Prostate gland (tissue), 2 donors: Measurements from ENCODE around the gene PROM2.

Experiments used
- POLR2A ChIP-seq: fragments of 450-650 bp; IDR thresholded peaks from one replicate; pipeline ENCODE4 v1.6.1; 2016; ENCODE audit warnings: antibody characterized with exemption, mild to moderate bottlenecking
- TF ChIP-seq, protein P1 (sequence below), 4 experiments: fragments of 200-600 bp in 2 of 4; fragments of 450-650 bp in 2 of 4; sonication (generic) in 2 of 4; IDR thresholded peaks; 1 replicate in 3 of 4; 2 replicates in 1 of 4; pipeline ENCODE4 v1.5.1; 2016 to 2019; ENCODE audit warnings: antibody characterized with exemption in 4 of 4, mild to moderate bottlenecking in 2 of 4, moderate library complexity in 2 of 4

DNA sequence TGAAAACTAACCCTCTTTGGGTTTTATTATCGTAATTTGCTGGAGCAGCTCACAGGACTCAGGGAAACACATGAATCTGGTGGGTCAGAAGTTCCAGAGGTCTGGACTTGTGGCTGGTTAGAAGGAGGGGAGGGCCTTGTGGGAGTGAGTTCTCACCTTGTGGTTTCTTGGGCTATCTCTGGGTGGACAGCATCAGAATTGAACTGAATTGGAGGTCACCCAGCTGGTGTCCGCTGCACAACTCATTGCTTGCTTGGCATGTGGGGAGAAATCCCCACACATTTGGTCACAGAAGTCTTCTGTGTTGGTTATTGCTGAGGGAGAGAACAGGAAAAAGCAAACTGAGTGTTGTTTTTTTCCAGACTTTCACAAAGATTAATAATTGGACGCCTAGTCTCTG lies 39.4 kb upstream of the PROM2 start:
- TF ChIP-seq, protein P1, sequence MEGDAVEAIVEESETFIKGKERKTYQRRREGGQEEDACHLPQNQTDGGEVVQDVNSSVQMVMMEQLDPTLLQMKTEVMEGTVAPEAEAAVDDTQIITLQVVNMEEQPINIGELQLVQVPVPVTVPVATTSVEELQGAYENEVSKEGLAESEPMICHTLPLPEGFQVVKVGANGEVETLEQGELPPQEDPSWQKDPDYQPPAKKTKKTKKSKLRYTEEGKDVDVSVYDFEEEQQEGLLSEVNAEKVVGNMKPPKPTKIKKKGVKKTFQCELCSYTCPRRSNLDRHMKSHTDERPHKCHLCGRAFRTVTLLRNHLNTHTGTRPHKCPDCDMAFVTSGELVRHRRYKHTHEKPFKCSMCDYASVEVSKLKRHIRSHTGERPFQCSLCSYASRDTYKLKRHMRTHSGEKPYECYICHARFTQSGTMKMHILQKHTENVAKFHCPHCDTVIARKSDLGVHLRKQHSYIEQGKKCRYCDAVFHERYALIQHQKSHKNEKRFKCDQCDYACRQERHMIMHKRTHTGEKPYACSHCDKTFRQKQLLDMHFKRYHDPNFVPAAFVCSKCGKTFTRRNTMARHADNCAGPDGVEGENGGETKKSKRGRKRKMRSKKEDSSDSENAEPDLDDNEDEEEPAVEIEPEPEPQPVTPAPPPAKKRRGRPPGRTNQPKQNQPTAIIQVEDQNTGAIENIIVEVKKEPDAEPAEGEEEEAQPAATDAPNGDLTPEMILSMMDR (IDR thresholded peaks at IDR 0.05) = no peak
- TF ChIP-seq POLR2A = no peak
